HL-60 (cell line): ENCODE results near the gene GPR78.

Experiments
- DNase-seq, 2 experiments: peaks; one replicate each; pipeline ENCODE4 v3.0.0-alpha.2; 2010 to 2020; ENCODE audit warnings: low read depth in 1 of 2, low spot score in 1 of 2
- H3K27ac ChIP-seq: fragments of 250-450 bp; sonication (Bioruptor Pico); replicated peaks from 2 replicates; pipeline ENCODE4 v1.5.1; 2020; ENCODE audit warnings: mild to moderate bottlenecking, moderate library complexity
- H3K27me3 ChIP-seq: fragments of 250-450 bp; sonication (Bioruptor Pico); 2 replicates; pipeline ENCODE4 v1.5.1; 2021; ENCODE audit warnings: mild to moderate bottlenecking, moderate library complexity; ENCODE audit not compliant: insufficient read depth, poor library complexity, severe bottlenecking
- H3K4me3 ChIP-seq: replicated peaks from 2 replicates; pipeline ENCODE4 v1.5.1; 2011; ENCODE audit warnings: mild to moderate bottlenecking, control low read depth, low read length; ENCODE audit not compliant: insufficient read depth
- GABPA ChIP-seq: IDR thresholded peaks from 2 replicates; pipeline ENCODE4 v1.6.1; 2012; ENCODE audit warnings: low read depth
- POLR2AphosphoS5 ChIP-seq: IDR thresholded peaks from 2 replicates; pipeline ENCODE4 v1.6.1; 2012; ENCODE audit warnings: low read depth
- SPI1 ChIP-seq: IDR thresholded peaks from 2 replicates; pipeline ENCODE4 v1.6.1; 2012; ENCODE audit warnings: low read depth, mild to moderate bottlenecking, borderline replicate concordance
- TF ChIP-seq, protein P1 (sequence below): IDR thresholded peaks from 2 replicates; pipeline ENCODE4 v1.6.1; 2012; ENCODE audit warnings: low read depth; ENCODE audit not compliant: insufficient replicate concordance
- TF ChIP-seq, protein P2 (sequence below): IDR thresholded peaks from one replicate; pipeline ENCODE4 v1.5.1; 2011; ENCODE audit warnings: low read length, control low read depth, inconsistent platforms; ENCODE audit not compliant: insufficient read depth

Gene GPR78

DNA sequence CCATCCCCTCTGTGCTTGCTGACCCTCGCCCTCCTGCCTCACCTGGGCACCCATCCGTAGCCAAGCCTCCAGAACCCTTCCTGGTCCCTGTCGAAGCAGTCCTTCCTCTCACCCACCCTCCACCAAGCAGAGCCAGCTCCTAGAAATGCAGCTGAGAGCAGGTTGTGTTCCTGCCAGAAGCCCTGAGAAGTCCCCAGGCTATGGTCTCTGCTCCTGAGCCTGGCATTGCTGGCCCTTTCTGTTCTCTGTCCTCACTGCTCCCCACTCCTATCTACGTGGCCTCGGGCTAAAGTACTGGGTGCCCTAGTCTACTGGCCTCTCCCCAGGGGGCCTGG lies 10.3 kb downstream of the GPR78 start:
- DNase-seq = no peak
- Histone ChIP-seq H3K27ac (no peak overlapping the region), H3K4me3 (no peak overlapping the region), H3K27me3 (peaks cover 25% of the 10 kb centered on the region)
- TF ChIP-seq GABPA (no peak), SPI1 (no peak), POLR2AphosphoS5 (no peak)
- TF ChIP-seq, protein P1, sequence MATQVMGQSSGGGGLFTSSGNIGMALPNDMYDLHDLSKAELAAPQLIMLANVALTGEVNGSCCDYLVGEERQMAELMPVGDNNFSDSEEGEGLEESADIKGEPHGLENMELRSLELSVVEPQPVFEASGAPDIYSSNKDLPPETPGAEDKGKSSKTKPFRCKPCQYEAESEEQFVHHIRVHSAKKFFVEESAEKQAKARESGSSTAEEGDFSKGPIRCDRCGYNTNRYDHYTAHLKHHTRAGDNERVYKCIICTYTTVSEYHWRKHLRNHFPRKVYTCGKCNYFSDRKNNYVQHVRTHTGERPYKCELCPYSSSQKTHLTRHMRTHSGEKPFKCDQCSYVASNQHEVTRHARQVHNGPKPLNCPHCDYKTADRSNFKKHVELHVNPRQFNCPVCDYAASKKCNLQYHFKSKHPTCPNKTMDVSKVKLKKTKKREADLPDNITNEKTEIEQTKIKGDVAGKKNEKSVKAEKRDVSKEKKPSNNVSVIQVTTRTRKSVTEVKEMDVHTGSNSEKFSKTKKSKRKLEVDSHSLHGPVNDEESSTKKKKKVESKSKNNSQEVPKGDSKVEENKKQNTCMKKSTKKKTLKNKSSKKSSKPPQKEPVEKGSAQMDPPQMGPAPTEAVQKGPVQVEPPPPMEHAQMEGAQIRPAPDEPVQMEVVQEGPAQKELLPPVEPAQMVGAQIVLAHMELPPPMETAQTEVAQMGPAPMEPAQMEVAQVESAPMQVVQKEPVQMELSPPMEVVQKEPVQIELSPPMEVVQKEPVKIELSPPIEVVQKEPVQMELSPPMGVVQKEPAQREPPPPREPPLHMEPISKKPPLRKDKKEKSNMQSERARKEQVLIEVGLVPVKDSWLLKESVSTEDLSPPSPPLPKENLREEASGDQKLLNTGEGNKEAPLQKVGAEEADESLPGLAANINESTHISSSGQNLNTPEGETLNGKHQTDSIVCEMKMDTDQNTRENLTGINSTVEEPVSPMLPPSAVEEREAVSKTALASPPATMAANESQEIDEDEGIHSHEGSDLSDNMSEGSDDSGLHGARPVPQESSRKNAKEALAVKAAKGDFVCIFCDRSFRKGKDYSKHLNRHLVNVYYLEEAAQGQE = no peak
- TF ChIP-seq, protein P2, sequence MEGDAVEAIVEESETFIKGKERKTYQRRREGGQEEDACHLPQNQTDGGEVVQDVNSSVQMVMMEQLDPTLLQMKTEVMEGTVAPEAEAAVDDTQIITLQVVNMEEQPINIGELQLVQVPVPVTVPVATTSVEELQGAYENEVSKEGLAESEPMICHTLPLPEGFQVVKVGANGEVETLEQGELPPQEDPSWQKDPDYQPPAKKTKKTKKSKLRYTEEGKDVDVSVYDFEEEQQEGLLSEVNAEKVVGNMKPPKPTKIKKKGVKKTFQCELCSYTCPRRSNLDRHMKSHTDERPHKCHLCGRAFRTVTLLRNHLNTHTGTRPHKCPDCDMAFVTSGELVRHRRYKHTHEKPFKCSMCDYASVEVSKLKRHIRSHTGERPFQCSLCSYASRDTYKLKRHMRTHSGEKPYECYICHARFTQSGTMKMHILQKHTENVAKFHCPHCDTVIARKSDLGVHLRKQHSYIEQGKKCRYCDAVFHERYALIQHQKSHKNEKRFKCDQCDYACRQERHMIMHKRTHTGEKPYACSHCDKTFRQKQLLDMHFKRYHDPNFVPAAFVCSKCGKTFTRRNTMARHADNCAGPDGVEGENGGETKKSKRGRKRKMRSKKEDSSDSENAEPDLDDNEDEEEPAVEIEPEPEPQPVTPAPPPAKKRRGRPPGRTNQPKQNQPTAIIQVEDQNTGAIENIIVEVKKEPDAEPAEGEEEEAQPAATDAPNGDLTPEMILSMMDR = no peak

DNA sequence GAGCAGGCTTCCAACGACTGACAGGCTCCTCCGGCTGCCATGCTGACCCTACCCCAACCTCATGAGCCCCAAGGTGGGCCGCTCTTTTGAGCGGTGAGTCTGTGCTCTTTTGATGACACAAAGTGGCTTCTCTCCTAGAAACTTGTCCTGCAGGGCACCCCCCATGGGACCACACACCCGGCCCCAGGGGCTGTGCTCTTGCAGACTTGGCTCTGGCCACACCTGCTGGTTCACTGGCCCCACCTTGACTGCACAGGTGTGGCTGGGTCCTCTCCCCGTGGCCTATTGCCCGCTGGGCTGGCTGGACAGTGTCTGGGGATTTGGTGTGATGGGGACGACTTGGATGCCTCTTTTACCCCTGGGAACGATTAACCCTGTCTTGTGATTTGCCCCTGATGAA lies 10.9 kb downstream of the GPR78 start:
- no peak for TF ChIP-seq GABPA
- no peak for TF ChIP-seq POLR2AphosphoS5
- TF ChIP-seq, protein P1 = no peak
- TF ChIP-seq, protein P2 = no peak
- no peak for TF ChIP-seq SPI1
- Histone ChIP-seq H3K27me3 (peaks cover 25% of the 10 kb centered on the region), H3K27ac (no peak overlapping the region)

DNA sequence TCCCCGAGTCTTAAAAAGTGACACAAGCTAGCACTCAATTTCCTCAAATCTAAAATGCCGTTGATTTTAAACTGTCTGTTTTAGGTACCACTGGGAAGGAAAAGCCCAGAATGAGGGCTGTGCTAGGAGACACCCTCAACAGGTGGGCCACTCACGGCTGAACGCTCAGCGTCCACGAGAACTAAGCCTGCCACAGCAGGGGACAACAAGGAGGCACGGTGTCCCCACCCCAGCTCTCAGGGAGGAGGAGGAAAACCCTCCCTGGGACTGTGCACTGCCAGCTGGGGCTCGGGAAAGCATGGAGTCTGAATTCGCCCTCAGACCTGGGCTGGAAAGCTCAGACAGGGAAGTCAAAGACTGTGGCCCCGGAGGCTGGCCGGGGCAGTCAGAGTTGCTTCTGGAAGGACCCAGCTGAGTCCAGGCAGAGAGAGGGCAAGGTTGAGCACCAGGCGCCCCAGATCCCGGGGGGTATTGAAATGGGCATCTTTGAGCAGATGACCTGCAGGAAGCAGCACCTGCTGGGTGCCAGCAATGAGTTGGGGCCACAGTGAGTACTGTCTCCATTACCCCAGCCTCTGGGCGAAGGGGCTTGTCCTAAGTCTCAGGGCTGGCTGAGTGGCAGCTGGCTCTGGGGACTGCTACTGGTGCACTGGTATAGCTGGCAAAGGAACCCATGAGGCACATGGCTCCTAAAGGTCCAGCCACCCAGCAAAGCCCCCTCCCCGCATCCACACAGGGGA lies 11.6 kb downstream of the GPR78 start:
- no peak for DNase-seq
- H3K27ac ChIP-seq = no peak overlapping the region
- TF ChIP-seq, protein P2 = no peak
- TF ChIP-seq POLR2AphosphoS5 = no peak
- no peak for TF ChIP-seq SPI1
- TF ChIP-seq, protein P1 = no peak
- no peak for TF ChIP-seq GABPA
- peaks cover 25% of the 10 kb centered on the region for H3K27me3 ChIP-seq
- H3K4me3 ChIP-seq = no peak overlapping the region

More for the DNA sequence above, 10.9 kb downstream of the GPR78 start:
- DNase-seq = no peak
- no peak overlapping the region for H3K4me3 ChIP-seq
